HG03097 (cell line): Measurements from ENCODE around the gene WAPL.

Source experiments
- ATAC-seq: cut with Tn5 transposase; IDR thresholded peaks from one replicate; pipeline ENCODE4 v1.9.1; 2021; ENCODE audit not compliant: unreplicated experiment, low FRiP score

WAPL gene

GRCh38 chr10:86480571-86480970 is 41.0 kb downstream of the WAPL start:
- no peak for ATAC-seq

- no peak for ATAC-seq
Observed at GRCh38 chr10:86472061-86472460, 49.5 kb downstream of the WAPL start.

GRCh38 chr10:86461963-86462804 is 59.4 kb downstream of the WAPL start:
- no peak for ATAC-seq

GRCh38 chr10:86451604-86451960 is 70.0 kb downstream of the WAPL start:
- ATAC-seq, result no peak

GRCh38 chr10:86450806-86451603 is 70.6 kb downstream of the WAPL start:
- ATAC-seq, result no peak

GRCh38 chr10:86449926-86450558 is 71.5 kb downstream of the WAPL start:
- ATAC-seq, result no peak

GRCh38 chr10:86447432-86447831 is 74.2 kb downstream of the WAPL start:
- no peak for ATAC-seq

- no peak for ATAC-seq
Observed at GRCh38 chr10:86446987-86447386, 74.6 kb downstream of the WAPL start.

GRCh38 chr10:86446440-86446839 is 75.2 kb downstream of the WAPL start:
- no peak for ATAC-seq

- no peak for ATAC-seq
Observed at GRCh38 chr10:86443936-86444335, 77.7 kb downstream of the WAPL start.

- no peak for ATAC-seq
Observed at GRCh38 chr10:86443069-86443468, 78.5 kb downstream of the WAPL start.

- no peak for ATAC-seq
Observed at GRCh38 chr10:86440874-86441843, 80.4 kb downstream of the WAPL start.

GRCh38 chr10:86439544-86439943 is 82.0 kb downstream of the WAPL start:
- no peak for ATAC-seq

GRCh38 chr10:86438091-86438749 is 83.4 kb downstream of the WAPL start:
- no peak for ATAC-seq

GRCh38 chr10:86437447-86437846 is 84.1 kb downstream of the WAPL start:
- ATAC-seq, result no peak

- ATAC-seq, result no peak
Observed at GRCh38 chr10:86436963-86437362, 84.6 kb downstream of the WAPL start.

GRCh38 chr10:86434656-86435055 is 86.9 kb downstream of the WAPL start:
- no peak for ATAC-seq

GRCh38 chr10:86423739-86424138 is 97.9 kb downstream of the WAPL start:
- ATAC-seq, result no peak

- ATAC-seq, result no peak
Observed at GRCh38 chr10:86419101-86419500, 102.5 kb downstream of the WAPL start.

- no peak for ATAC-seq
Observed at GRCh38 chr10:86415583-86415982, 106.0 kb downstream of the WAPL start.
